HL-60 (cell line): ENCODE measurements around the gene SLC2A13.

Experiments
- DNase-seq, 2 experiments: peaks; one replicate each; pipeline ENCODE4 v3.0.0-alpha.2; 2010 to 2020; ENCODE audit warnings: low read depth in 1 of 2, low spot score in 1 of 2
- H3K27ac ChIP-seq: fragments of 250-450 bp; sonication (Bioruptor Pico); replicated peaks from 2 replicates; pipeline ENCODE4 v1.5.1; 2020; ENCODE audit warnings: mild to moderate bottlenecking, moderate library complexity
- H3K27me3 ChIP-seq: fragments of 250-450 bp; sonication (Bioruptor Pico); 2 replicates; pipeline ENCODE4 v1.5.1; 2021; ENCODE audit warnings: mild to moderate bottlenecking, moderate library complexity; ENCODE audit not compliant: insufficient read depth, poor library complexity, severe bottlenecking
- H3K4me3 ChIP-seq: replicated peaks from 2 replicates; pipeline ENCODE4 v1.5.1; 2011; ENCODE audit warnings: mild to moderate bottlenecking, control low read depth, low read length; ENCODE audit not compliant: insufficient read depth
- CTCF ChIP-seq: IDR thresholded peaks from one replicate; pipeline ENCODE4 v1.5.1; 2011; ENCODE audit warnings: low read length, control low read depth, inconsistent platforms; ENCODE audit not compliant: insufficient read depth
- GABPA ChIP-seq: IDR thresholded peaks from 2 replicates; pipeline ENCODE4 v1.6.1; 2012; ENCODE audit warnings: low read depth
- POLR2AphosphoS5 ChIP-seq: IDR thresholded peaks from 2 replicates; pipeline ENCODE4 v1.6.1; 2012; ENCODE audit warnings: low read depth
- SPI1 ChIP-seq: IDR thresholded peaks from 2 replicates; pipeline ENCODE4 v1.6.1; 2012; ENCODE audit warnings: low read depth, mild to moderate bottlenecking, borderline replicate concordance
- TF ChIP-seq, protein P1 (sequence below): IDR thresholded peaks from 2 replicates; pipeline ENCODE4 v1.6.1; 2012; ENCODE audit warnings: low read depth; ENCODE audit not compliant: insufficient replicate concordance

Gene SLC2A13

DNA sequence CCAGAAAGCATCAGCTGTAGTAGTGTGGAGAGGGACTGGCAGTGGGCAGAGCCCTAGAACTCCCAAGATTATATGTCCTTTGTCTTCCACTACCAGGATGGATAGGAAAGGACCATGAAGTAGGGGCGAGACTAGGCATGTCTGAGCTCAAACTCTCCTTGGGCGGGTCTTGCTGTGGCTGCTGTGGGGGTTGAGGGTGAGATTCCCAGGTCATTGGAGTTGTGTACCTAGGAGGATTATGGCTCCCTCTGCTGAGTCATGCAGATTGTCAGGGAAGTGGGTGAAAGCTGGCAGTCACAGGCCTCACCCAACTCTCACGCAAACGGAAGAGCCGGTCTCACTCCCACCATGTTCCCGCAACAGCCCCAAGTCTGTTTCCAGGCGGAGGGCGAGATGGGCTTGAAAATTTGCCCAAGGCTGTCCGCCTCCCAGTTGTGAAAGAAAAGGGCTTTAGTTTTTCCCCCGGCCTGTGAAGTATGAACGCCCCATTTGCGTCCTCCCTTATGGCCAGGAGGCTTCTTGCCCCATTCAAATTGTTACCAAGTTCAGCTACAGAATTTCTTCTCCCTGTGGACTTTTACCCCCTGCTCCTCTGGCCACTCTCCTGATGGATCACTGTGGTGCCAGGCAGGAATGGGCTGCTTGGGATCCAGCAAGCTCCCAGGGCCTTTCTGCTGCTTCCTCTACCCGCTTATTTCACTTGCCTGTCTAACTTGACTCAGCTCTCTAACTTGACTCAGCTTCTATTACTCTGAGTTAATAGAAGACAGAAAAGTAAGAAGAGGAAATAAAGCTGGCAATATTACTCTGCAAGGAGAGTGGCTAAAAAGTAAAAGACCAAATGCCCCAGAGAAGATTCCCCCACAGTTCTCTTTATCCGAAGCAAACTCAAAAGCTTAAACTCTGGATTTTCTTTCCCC, 159.3 kb downstream of the SLC2A13 start:
- no peak overlapping the region for H3K27ac ChIP-seq
- no peak for DNase-seq
- no peaks in the 10 kb centered on the region for H3K27me3 ChIP-seq
- no peak overlapping the region for H3K4me3 ChIP-seq
- no peak for TF ChIP-seq SPI1
- no peak for TF ChIP-seq CTCF
- no peak for TF ChIP-seq POLR2AphosphoS5
- TF ChIP-seq, protein P1, sequence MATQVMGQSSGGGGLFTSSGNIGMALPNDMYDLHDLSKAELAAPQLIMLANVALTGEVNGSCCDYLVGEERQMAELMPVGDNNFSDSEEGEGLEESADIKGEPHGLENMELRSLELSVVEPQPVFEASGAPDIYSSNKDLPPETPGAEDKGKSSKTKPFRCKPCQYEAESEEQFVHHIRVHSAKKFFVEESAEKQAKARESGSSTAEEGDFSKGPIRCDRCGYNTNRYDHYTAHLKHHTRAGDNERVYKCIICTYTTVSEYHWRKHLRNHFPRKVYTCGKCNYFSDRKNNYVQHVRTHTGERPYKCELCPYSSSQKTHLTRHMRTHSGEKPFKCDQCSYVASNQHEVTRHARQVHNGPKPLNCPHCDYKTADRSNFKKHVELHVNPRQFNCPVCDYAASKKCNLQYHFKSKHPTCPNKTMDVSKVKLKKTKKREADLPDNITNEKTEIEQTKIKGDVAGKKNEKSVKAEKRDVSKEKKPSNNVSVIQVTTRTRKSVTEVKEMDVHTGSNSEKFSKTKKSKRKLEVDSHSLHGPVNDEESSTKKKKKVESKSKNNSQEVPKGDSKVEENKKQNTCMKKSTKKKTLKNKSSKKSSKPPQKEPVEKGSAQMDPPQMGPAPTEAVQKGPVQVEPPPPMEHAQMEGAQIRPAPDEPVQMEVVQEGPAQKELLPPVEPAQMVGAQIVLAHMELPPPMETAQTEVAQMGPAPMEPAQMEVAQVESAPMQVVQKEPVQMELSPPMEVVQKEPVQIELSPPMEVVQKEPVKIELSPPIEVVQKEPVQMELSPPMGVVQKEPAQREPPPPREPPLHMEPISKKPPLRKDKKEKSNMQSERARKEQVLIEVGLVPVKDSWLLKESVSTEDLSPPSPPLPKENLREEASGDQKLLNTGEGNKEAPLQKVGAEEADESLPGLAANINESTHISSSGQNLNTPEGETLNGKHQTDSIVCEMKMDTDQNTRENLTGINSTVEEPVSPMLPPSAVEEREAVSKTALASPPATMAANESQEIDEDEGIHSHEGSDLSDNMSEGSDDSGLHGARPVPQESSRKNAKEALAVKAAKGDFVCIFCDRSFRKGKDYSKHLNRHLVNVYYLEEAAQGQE, result no peak
- TF ChIP-seq GABPA, result no peak

- TF ChIP-seq GABPA, result no peak
- TF ChIP-seq, protein P1, result no peak
- TF ChIP-seq CTCF, result no peak
- TF ChIP-seq POLR2AphosphoS5, result no peak
- TF ChIP-seq SPI1, result no peak
- Histone ChIP-seq H3K27ac (no peak overlapping the region), H3K27me3 (no peaks in the 10 kb centered on the region), H3K4me3 (no peak overlapping the region)
- DNase-seq, result no peak
Measured at GRCh38 chr12:39937119-39937518, 168.8 kb downstream of the SLC2A13 start.

DNA sequence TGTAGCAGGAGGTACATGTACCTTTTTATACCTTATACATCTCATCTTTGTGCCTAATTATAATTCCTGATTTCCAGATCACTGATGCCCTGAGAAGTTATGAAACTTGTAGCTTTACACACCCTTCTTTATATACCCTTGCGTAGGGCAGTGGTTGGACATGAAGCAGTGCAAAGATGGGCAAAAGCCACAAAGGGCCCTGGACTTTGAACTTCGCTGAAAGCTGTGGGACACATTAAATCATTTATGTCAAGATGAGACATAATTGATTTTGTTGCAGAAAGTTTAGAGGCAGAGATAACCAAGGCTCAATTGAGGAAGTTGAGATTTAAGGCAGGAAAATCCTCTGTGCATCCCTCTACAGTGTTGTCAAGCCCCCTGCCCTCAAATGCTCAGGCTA, 170.0 kb downstream of the SLC2A13 start:
- no peak for DNase-seq
- Histone ChIP-seq H3K27ac (no peak overlapping the region), H3K4me3 (no peak overlapping the region), H3K27me3 (no peaks in the 10 kb centered on the region)
- no peak for TF ChIP-seq CTCF
- no peak for TF ChIP-seq SPI1
- no peak for TF ChIP-seq GABPA
- no peak for TF ChIP-seq POLR2AphosphoS5
- TF ChIP-seq, protein P1, result no peak
